HG02981 (cell line): Measurements from ENCODE around the gene KIAA1958.
"Not testable (repeated sequence)": the region's sequence is repeated elsewhere in the genome, so short reads cannot be mapped to it uniquely, and the experiment has no call there.

Experiments used
- ATAC-seq: cut with Tn5 transposase; IDR thresholded peaks from one replicate; pipeline ENCODE4 v1.9.1; 2021; ENCODE audit warnings: mild to moderate bottlenecking, moderate library complexity; ENCODE audit not compliant: unreplicated experiment

The KIAA1958 gene

DNA sequence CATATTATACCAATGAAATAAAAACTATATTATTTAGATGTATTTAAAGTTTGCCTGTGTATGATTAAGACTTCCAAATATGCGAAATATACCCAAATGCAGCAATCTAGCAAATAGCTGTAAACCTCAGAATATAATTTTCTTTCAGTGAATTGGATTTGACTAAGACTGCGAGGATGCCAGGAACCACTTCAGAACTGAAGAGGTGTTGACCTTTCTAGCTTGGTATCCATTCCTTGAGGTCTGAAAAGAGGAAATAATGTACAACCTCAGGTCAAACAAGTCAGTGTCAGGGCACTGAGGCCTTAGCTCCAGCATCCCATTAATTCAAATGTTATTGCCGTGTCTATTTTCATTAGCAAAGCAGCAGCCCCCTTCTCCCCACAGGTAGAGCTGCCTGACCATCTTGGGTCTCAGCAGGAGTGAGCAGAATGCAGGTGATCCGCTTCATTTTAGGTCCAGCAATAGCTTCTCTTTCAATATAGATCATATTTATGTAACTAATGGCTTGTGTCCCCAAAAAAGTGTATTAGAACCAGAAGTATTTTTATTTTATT lies 100.0 kb downstream of the KIAA1958 start:
- no peak for ATAC-seq

DNA sequence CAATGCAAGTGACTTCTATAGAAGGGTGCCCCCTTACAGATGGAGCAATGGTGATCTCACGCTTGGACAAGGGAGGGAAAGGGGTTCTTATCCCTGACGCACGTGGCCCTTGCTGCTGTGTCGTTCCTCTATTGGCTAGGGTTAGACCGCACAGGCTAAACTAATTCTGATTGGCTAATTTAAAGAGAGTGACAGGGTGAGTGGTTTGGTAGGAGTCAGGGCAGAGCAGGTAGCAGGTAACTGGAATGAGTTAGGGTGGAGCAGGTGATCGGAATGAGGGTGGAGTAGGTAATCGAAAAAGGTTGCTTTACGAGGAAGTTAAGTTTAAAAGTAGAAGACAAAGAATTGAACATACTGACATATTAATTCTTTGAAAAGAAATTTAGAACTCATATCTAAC lies 105.2 kb downstream of the KIAA1958 start:
- not testable (repeated sequence) for ATAC-seq

DNA sequence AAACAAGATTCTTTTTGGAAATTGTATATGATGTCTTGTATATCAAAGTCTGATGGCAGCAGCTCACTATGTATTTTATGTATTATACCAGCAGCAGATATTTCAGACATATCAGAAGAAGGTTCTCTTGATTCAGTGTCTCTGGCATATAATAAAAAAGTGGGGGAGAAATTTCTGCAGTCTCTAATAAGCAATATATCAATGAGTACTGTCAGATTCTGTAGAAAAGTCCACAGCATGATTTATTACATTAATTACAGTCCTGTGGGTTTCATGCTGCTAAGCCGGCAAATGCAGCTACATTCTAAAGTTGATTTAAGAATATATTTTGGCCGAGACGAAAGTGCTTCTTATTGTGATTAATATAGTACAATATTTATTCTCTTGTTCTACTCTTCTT lies 113.1 kb downstream of the KIAA1958 start:
- no peak for ATAC-seq

DNA sequence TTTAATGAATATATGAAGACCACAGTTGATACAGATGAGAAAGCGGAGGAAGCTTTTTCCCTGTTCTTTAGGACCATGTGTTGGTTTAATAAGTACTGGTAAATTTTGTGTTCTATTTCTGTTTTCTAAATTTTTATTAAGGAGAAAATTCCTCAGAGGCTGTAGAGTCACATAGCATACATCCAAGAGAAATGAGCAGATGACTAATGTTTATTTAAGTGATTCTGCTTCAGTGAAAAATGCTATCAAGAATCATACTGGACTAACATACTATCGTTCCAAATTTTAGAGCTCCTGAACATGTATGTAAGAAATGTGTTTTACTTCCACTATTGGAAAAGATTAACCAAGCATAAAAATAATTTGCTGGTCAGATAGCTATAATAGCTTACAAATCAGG lies 115.0 kb downstream of the KIAA1958 start:
- no peak for ATAC-seq

DNA sequence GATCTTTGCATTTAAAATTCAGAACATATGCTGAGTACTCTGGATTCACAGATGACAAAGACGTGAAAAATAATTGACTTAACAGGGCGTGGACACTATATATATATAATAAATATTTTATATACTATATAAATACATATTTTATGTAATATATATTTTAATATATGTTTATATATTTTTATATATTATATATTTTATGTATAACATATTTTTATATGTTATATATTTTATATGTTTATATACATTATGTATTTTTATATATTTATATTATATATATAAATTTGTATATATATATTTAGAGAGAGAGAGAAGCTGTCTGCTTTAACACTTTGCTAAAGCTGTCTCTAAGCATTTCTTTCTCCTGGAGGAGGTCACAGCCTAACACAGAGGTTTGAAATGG lies 118.2 kb downstream of the KIAA1958 start:
- no peak for ATAC-seq

DNA sequence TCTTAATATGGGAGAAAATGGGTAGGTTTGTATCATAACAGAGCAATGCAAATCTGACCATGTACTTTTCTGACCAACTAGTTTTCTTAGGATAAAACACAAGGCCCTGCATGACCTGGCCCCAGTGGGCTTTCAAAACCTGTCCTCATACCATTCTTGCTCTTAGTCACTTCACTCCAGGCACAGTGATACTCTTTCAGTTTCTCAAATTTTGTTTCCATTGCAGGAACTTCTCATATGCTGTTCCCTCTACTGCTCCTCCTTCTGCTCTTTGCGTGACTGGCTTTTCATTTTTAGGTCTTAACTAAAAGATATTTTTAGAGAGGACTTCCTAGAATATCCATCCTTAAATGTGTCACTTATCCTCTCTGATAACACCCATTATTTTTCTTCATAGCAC lies 118.9 kb downstream of the KIAA1958 start:
- ATAC-seq, result peak; percentile 93

DNA sequence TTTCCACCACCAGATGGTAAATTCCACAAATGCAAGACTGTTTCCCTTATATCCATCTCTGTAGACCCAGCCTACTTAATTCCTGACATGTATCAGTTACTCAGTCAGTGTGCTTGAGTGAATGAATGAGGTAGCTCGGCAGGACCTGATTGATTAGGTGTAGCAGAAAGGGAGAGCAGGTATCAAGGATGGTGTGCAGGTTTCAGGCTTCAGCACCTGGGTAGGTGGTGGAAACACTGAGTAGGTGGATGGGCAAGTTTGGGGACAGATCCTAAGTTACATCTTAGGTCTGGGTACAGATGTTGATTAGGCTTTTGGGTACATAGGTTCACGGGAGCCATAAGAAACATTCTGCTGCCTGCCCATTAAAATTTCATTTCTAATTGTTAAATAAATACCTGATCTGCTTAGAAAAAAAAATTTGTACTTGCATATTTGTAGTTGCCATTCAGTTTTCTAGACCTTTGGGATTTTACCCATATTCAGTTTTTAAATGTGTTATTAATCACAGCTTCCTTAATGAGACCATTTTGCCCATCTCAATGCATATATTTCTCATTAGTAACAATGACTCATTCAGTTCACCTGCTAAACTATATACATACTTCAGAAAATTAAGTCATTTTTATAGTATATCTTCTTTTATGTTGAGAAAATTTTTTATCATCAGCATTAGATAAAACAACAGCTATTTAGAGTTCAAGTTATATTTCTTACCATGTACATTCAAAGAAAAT lies 119.5 kb downstream of the KIAA1958 start:
- ATAC-seq, result no peak

DNA sequence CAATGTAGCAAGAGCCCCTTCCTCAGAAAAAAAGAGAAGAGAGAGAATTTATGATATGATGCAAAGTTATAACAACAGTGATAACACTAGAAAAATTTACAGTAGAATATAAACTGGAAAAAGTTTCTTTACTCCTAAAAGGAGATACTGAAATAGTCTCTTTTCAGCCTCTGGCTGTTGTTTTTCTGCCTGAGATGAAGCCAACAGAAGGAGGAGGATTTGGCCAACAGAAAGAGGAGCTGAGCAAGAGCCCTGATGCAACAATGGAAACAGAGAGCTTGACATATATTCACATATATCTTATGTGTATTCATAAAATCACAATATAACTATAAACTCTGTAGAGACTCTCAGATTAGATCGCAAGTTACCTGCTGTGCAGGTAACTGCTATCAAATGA lies 122.2 kb downstream of the KIAA1958 start:
- no peak for ATAC-seq

DNA sequence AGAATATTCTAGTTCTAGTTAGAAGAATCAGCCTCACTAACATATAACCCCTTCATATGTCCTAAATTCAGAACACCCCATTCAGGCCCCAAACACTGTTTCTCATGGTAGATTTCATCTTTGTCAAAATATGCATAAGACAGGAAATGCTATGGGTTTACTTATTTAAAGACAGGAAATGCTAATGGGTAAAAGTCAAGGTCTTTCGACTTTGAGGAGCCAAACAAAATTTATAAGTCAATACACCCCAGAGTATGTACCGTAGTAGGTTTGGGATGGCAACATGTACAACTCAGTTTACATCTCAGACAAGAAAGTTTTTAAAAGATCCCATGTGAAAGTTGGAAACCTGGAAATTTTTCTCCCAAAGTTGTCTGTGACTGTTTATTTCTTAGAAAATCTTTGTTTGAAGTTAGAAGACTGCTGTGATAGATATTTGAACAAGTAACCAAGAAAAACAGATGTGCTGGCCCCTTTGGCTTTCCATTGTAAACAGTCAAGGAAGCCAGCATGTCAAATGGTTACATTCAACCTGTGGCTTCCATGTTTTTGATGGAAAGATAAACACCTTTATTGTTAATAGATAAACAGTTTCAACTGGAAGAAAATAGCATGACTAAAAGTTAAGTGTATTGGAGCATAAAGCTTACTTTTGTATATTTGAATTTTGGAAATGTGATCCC lies 129.1 kb downstream of the KIAA1958 start:
- no peak for ATAC-seq

DNA sequence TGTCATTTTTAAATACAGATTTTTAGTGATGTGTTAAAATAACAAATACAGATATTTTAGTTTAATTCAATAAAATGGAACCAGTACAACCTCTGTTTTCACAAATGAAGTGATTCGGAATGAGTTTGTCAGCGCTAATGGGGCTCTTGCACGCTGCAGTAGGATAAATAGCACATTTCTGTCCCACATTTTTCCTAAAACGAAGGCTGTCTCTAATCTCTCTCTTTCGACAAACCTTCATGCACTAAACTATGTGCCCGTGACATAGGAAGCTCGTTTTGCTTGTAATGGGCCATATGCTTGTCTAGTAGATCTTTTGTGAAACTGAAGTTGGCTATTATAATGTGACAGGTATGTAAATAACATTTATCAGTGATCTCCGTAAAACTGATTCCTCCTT lies 130.7 kb downstream of the KIAA1958 start:
- ATAC-seq, result no peak

DNA sequence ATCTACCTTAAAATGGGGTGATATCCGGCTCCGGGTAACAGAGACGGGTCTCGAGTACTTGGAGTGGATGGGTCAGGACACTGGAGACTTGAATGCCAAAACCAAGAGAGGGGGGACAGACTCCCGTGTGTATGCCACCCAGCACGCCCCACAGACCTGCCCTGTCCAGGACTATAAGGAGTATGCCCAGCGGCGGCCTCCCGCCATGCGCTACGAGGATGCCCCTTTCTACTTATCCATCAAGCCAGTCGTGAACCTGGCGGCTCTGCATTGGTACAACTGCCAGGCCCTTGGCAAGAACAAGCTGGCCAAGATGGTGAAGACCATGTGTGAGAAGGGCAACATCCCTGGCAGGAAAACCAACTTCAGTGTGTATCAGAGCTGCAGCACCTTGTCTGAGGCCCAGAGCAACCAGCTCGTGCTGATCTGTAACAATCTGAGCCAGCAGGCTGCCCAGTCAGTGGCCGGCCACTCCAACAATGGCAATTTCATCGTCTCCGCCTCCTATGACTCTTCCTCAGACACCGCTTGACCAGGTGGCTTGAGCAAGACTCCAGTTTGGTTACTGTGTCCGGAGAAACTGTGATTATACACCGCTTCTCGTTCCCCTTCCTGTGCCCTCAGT lies 131.9 kb downstream of the KIAA1958 start:
- no peak for ATAC-seq

DNA sequence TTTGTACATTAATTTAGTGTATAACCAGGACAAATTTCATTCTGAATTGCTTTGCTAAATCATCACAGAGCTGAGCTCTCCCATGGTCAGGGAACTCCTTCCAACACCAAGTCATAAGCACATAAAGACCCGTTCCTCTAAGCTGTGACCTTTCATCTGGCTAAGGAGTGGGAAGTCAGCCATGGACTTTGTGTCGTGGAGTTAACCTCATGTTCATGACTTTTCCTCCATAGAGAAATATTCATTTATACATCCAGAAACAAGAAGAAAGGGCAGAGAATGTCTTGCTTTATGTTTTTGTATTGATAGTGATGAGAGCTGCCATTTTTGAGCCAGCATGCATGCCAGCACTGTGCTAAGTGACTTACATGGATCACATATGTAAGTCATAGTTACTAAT lies 133.8 kb downstream of the KIAA1958 start:
- no peak for ATAC-seq

DNA sequence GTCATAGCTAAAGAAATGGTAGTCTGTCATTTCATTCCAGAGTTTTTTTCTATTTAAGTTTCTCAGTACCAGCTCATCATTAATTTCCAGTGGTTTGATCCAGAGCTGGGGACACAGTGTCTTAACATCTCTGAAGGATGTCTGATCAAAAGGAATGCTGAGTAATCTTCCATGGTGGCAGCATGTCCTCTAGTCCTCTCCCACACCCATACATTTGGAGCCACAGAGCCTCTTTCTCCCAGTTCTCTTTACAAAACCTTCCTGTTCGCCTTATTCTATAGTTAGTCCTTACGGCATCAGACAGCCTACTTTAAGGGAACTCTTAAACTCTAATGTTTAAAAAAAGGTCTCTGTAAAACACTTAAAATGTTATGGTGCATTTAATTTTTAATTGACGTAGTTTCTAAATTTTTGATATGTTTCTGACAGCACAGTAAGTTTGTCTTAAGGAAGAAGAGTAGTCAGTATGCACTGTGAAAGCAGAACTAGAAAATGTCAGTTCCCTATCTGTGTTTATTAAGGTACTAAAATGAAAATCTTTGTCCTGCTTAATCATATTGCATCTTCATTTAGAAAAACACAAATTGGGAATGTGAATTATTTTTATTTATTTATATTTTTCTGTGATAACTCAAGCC lies 134.5 kb downstream of the KIAA1958 start:
- ATAC-seq, result no peak

DNA sequence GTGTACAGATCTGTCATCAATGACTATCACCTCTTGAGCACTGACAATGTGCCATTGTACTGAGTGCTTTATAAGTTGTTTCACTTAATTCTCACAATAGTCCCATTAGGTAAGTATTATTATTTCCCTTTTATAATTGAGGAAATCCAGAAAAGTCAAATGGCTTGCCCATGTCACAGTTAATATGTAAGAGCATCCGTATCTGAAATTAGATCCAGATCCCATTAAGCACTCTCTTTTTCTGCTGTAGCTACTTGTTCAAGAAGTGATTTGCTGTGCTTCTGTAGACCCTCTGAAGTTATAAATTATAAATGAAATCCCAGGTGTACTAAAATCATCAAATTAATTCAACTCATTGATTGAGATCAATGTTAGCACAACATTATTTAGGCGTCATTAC lies 136.6 kb downstream of the KIAA1958 start:
- ATAC-seq, result no peak

DNA sequence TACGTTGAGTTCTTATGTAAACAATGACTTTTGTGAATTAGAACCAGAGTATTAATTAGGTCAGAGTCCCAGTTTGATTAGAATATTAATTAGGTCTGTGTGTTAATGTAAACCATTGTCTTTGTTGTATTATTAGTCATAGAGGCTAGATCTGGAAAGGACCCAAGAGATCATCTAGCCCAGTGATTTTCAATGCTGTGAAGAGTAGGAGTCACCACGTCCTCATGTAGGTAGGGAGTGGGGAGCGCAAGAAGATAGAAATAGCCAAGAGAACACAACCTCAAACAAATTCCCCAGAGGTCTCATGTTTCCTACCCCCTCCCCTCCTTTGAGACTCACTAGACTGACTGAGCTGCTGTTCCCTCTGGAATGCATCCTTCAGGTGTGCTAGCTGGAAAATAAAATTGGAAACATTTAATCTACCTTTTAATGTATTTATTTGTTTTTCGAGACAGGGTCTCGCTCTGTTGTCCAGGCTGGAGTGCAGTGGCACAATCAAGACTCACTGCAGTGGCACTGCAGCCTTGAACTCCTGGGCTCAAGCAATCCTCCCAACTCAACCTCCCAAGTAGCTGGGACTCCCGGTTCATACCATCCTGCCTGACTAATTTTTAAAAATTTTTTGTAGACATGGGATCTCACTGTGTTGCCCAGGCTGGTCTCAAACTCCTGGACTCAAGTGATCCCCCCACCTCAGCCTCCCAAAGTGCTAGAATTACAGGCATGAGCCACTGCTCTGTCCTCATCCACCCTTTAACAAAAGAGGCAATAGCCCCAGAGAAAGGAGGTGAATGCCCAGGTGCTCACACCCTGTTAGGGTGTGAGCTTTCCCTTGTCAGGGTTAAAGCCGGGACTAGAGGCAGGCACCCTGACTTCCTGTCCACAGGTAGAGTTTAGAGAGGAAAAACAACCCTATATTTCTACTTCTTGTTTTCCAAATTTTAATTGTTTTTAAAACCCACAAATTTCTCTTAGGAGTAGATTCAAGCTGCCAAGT lies 138.4 kb downstream of the KIAA1958 start:
- no peak for ATAC-seq

DNA sequence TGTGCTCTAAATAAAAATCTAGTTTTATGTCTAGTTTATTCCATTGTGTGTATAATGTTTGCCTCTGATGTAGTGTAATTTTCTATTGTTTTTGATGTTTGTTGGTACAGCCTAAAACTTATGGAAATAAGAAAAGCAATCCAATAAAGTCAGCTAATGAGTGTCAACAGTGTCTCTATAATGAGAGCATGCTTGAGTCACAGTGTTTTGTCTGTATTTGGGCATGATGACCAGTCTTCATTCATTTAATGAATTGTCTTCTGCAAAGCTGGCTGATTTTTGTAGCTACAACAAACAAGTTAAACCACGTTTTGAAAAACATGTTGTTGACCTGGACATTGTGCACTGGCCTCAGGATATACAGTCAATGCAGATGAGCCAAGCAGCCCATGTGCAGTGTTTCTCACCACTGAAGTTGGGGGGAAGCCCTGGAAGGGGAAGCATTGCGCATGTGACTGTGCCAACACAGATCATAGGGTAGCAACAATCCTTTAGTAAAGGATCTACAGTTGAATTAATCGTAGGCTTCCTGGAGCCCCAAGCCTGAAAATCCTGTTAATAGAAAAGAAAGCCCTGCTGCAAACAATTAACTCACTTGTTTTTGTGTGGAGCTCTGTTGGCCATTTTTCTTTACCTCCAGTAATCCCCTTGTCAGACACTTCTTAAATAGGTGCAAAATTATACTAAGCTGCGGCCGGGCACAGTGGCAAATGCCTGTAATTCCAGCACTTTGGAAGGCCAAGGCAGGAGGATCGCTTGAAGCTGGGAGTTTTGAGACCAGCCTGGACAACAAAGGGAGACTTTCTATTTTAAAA lies 143.3 kb downstream of the KIAA1958 start:
- ATAC-seq, result no peak

DNA sequence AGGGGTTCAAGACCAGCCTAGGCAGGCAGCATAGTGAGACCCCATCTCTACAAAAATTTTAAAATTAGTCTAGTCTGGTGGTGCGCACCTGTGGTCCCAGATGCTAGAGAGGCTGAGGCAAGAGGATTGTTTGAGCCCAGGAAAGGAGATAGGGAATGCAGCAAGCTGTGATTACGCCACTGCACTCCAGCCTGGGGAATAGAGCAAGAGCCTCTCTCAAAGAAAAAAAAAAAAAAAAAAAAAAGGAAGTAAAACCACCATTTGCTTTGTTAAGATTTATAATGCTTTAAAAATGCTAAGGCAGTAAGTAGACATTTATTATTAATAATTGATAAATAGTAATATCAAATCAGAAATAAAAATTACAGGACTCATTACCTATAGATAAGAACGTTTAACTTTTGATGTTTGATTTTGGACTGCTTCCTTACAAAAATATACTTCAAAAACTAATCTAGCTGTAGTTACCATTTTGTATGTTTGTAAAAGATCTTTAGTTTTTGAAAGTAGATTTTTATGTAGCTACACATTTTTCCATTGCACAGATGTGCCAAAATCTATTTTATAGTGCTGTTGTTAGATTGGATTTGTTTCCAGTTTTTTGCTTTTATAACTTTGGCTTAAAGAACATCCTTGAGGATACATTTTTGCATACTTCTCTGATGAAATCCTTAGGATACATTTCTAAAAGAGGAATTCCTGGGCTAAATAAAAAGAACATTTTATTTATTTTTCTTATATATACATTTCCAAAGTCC lies 144.9 kb downstream of the KIAA1958 start:
- ATAC-seq, result no peak

DNA sequence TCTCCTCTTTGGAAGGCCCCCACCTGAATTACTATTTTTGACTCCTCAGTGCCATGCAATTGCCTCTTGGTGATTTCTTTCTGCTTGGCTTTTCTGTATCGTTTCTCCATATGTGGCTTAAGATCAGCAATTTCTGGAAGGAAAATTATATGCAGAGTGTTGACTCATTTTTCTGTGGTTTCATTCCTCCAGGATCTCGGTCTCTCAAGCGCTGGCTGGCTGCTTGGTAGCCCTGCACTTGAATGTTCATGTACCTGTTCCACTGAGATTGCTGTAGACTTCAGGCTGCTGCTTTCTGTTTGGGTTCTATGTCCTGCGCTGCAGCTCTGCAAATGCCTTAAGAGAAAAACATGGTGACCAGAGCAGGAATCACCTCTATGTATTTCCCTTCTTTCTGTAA lies 153.7 kb downstream of the KIAA1958 start:
- no peak for ATAC-seq

DNA sequence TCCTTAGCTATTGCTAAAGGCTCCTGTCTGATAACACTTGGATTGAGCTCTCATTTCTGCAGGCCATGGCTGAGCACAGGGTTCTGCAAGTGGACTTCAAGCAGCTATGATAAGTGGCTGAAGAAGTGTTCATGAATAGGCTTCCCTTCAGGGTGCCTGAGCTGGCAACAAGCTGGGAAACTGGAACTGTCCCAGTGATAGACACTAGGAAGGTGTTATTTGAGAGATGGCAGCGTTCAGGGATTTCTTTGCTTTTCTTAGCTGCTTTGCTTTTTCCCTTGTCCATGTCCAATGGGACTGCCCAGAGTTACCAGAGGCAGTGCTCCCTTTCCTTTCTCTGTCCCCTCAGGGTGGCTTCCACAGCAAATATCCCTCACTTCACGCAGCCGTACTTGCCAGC lies 155.5 kb downstream of the KIAA1958 start:
- ATAC-seq, result no peak
